CD4-positive, alpha-beta T cell treated with Interleukin-2 at 100 ng/mL for 4 hours (primary cell): ENCODE results near the gene PCDH1.
"Not testable (repeated sequence)": the region's sequence is repeated elsewhere in the genome, so short reads cannot be mapped to it uniquely, and the experiment has no call there.

Experiments used
- DNase-seq: peaks from one replicate; pipeline ENCODE4 v3.0.0-alpha.2; 2020; ENCODE audit warnings: low spot score

The PCDH1 gene

GRCh38 chr5:141832131-141832530 is 46.1 kb downstream of the PCDH1 start:
- no peak for DNase-seq

GRCh38 chr5:141828162-141828561 is 50.0 kb downstream of the PCDH1 start:
- no peak for DNase-seq

GRCh38 chr5:141826674-141827073 is 51.5 kb downstream of the PCDH1 start:
- no peak for DNase-seq

GRCh38 chr5:141825791-141826560 is 52.2 kb downstream of the PCDH1 start:
- peak; percentile 17 for DNase-seq

- DNase-seq: no peak
Measured at GRCh38 chr5:141825241-141825671, 53.0 kb downstream of the PCDH1 start.

DNA sequence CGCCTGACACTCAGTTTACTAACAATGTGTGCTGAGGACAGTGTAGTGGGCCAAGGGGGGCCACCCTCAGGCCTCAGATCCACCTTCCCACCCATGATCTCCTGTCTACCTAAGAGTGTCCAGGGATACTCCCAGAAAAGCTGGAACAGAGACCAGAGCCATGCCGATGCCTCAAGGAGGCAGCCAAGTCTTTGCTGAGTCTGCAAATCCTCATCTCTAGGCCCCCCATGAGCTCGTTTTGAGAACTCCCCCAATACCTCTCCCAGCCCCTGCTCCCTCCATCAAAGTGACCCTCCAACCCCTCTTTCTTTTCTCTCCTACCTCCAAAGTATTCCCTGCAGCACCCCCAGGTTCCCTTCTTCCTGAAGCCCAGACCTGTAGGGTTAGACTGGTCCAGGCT is 53.5 kb downstream of the PCDH1 start:
- DNase-seq: no peak

DNA sequence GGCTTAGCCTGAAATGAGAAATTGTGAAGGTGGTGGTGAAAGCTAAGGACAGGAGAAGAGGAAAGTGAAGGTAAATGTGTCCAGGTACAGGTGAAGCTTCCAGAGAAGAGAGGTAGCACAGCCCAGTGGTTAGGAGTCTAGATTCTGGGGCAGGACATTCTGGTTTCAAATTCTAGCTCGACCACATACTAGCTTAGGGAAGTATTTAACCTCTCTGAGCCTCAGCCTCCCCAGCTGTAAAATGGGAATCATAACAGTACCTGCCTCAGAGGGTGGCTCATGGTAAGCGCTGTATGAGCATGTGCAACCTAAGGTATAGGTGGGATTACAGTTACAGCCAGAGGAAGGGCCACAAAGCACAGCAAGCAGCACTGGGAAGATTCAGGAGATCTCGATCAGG is 55.2 kb downstream of the PCDH1 start:
- DNase-seq: no peak

DNA sequence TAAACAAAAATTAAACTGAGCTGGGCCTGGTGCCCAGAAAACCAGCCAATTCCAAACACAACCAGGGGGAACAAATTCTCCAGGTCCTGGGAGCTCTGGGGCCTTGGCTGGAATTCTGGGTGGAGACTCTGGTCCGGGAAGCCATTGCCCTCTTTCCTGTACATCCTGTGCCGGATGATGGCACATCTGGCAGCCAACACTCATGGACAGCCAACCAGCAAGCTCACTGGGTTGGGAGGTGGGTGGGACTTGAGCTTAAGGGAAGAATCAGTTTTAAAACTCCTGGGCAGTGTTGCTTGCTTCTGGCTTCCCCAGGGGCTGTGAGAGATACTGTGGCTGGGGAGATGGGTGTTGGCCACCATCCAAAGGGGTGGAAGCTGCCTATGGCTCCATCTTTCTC is 56.1 kb downstream of the PCDH1 start:
- DNase-seq: no peak

GRCh38 chr5:141821430-141821925 is 56.7 kb downstream of the PCDH1 start:
- DNase-seq: no peak

- not testable (repeated sequence) for DNase-seq
Measured at GRCh38 chr5:141820686-141821085, 57.5 kb downstream of the PCDH1 start.

DNA sequence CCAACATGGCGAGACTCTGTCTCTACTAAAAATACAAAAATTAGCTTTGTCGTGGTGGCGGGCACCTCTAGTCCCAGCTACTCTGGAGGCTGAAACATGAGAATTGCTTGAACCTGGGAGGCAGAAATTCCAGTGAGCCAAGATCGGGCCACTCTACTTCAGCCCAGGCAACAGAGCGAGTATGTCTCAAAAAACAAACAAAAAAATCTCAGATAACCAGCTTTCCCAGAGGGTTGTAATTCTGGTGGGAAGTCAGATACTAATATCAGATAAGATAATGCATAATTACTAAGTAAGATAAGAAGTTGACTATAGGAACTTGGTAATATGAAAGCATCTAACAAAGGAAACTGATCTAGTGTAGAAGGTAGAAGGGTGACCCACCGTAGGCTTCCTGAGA is 60.6 kb downstream of the PCDH1 start:
- no peak for DNase-seq

DNA sequence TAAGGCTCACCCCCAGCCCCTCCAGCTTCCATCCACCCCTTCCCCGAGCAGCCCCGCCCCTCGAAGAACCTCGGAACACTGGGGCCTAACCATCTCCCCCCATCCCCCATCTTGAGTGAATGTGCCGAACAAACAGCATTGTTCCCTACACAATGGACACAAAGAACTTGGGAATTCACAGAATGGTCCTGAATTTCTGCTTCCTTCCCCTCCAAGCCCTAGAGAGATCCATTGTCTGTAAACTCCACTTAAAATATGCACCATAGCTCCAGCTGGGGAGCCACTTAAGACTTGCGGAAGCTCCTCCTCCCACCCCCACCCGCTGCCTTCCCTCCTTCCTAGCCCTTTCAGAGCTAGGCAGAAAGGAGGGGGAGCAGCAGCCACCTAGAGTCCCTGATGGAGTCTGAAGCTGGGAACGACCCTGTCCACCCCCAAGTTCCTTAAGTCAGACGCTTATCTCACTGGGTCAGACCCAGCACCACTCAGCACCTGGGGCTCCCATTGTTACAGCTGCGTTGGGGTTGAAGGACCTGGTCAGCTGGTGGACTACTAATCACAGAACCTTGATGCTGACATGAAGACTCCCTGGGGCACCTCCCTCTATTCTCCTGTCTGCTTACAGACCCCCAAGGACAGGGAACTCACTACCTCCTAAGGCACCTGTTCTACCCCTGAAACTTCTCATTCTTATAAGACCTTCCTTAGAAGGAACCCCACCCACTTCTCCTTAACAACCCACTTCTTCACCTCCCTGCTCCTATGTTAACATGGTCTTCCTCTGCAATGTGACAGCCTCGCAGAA is 61.4 kb downstream of the PCDH1 start:
- no peak for DNase-seq

GRCh38 chr5:141815796-141816180 is 62.4 kb downstream of the PCDH1 start:
- no peak for DNase-seq

DNA sequence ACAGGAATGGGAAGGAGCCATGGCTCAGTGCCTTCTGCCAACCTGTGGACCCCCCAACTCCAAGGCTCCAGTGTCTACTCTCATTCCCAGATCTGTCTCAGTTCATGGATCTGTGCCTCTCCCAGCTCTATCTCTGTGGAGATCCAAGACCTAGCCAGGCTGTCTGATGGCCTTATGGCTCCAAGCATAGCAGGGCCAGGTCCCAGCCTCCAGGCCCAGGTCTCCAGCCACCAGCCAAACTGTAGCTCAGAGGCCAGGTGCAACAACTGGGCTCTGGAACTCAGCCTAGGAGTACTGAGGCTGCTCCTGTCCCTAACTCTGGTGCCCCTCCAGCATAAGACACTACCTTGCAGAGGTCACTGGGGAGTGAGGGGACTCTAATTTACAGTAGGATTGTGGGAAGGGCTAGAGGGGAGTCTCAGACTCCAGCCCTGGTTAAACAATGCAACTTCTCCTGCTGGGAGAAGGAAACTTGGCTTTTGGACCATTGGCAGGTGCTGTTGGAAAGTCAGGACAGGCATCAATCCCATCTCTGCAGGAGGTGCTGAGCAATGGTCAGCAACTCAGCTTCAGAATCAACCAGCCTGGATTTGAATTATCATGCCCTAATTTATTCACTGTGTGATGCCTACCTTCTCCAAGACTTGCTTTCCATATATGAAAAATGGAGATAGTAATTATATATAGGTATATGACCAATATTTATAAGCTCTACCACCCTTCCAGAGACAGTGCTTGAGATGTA is 63.0 kb downstream of the PCDH1 start:
- DNase-seq: no peak

GRCh38 chr5:141814064-141814964 is 63.9 kb downstream of the PCDH1 start:
- DNase-seq: peak; percentile 40

- no peak for DNase-seq
Measured at GRCh38 chr5:141812512-141812911, 65.7 kb downstream of the PCDH1 start.

GRCh38 chr5:141811287-141812155 is 66.7 kb downstream of the PCDH1 start:
- peak; percentile 5 for DNase-seq

- no peak for DNase-seq
Measured at GRCh38 chr5:141810702-141811101, 67.5 kb downstream of the PCDH1 start.

DNA sequence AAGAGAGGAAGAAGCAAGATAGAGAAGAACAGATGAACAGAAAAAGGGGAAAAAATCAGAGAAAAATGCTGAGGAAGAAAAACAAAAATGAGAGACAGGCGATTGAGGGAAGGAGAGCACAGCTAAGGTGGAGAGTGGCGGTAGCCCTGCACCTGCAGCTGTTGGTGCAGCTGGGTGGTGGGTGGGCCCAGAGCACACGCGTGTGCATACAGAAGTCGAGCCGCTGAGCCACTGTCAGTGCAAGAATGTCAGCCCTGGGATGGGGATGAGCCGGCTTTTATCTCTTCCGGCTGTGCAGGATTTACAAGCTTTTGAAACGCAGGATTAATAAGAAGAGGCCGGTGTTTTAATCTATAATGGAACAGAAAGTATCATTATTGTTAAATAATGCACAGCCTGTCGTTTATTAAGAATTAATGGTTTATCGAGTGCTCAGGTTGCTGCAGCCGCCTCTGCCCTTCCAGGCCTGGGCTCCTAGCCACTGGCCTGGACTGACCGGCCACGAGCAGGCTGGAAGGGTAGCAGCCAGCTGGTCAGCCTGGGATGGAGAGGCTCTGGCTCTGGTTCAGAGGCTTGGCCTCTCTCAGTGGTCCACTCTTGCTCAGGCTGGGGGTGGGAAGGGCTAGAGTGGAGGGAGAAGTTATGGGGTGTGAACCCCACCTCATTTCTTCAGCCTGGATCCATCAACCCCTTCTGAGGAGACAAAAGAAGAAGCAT is 68.7 kb downstream of the PCDH1 start:
- DNase-seq: no peak

- no peak for DNase-seq
Measured at GRCh38 chr5:141808857-141809256, 69.4 kb downstream of the PCDH1 start.
